H1 (cell line): ENCODE results near the gene ALPK3. TPM values are rescaled to one million over a fixed set of nuclear protein-coding genes. Genes with fewer than 3 reads are reported as not detected.

Source experiments
- CTCF ChIA-PET: fragments of 300-600 bp; sonication (Branson Sonifier 250); formaldehyde crosslinking; loops from one replicate; lab custom pipeline; 2021; ENCODE audit not compliant: partially characterized antibody; lab: Charles Lee
- POLR2A ChIA-PET: fragments of 300-600 bp; sonication (Branson Sonifier 250); formaldehyde crosslinking; loops from one replicate; lab custom pipeline; 2021; ENCODE audit warnings: inconsistent platforms; ENCODE audit not compliant: partially characterized antibody; lab: Charles Lee
- DNase-seq, 2 experiments: peaks; one replicate each; pipeline versions ENCODE4 v3.0.0 to v3.0.0-alpha.2; 2010 to 2022; ENCODE audit warnings: low spot score in 2 of 2, low read depth in 1 of 2, mixed read lengths in 1 of 2
- FAIRE-seq: peaks from 2 replicates; lab custom pipeline; 2011; peaks lifted over from hg19 to GRCh38; lab: Jason Lieb, UNC
- H2AFZ ChIP-seq: 2 replicates; pipeline ENCODE4 v1.8.1; 2012; ENCODE audit warnings: low read length, inconsistent platforms
- H2AK5ac ChIP-seq: 2 replicates; pipeline ENCODE4 v1.6.1; 2013; ENCODE audit warnings: low read depth, low read length
- H2BK120ac ChIP-seq: replicated peaks from 2 replicates; pipeline ENCODE3; 2013; ENCODE audit warnings: low read depth, low read length, inconsistent platforms
- H2BK12ac ChIP-seq: 2 replicates; pipeline ENCODE4 v1.6.1; 2013; ENCODE audit warnings: low read depth, low read length
- H2BK15ac ChIP-seq: 2 replicates; pipeline ENCODE4 v1.6.1; 2013; ENCODE audit warnings: low read length
- H2BK20ac ChIP-seq: 2 replicates; pipeline ENCODE4 v1.6.1; 2013; ENCODE audit warnings: low read length
- H2BK5ac ChIP-seq: 2 replicates; pipeline ENCODE4 v1.6.1; 2013; ENCODE audit warnings: low read depth, low read length
- H3K14ac ChIP-seq: 2 replicates; pipeline ENCODE4 v1.6.1; 2013; ENCODE audit warnings: inconsistent platforms; ENCODE audit not compliant: insufficient read length
- H3K18ac ChIP-seq: 2 replicates; pipeline ENCODE4 v1.6.1; 2013; ENCODE audit warnings: low read length; ENCODE audit errors: extremely low read depth
- H3K23ac ChIP-seq: 2 replicates; pipeline ENCODE4 v1.6.1; 2013; ENCODE audit warnings: inconsistent platforms; ENCODE audit not compliant: insufficient read length
- H3K23me2 ChIP-seq: 2 replicates; pipeline ENCODE4 v1.6.1; 2013; ENCODE audit warnings: low read depth, low read length
- H3K27ac ChIP-seq: 2 replicates; pipeline ENCODE4 v1.6.1; 2011; ENCODE audit warnings: low read depth, low read length, inconsistent platforms
- H3K27me3 ChIP-seq, 4 experiments: replicated peaks in 1 of 4; 1 replicate in 1 of 4; 2 replicates in 3 of 4; pipeline versions ENCODE4 v1.6.1 to v1.8.1; 2011 to 2013; ENCODE audit warnings: low read length in 3 of 4, mild to moderate bottlenecking in 3 of 4, inconsistent platforms in 2 of 4, mixed read lengths in 2 of 4, moderate library complexity in 1 of 4; ENCODE audit not compliant: control insufficient read depth in 3 of 4, insufficient read depth in 3 of 4; ENCODE audit errors: extremely low read depth in 1 of 4
- H3K36me3 ChIP-seq, 4 experiments: 2 replicates each; pipeline versions ENCODE4 v1.6.1 to v1.8.1; 2011 to 2013; ENCODE audit warnings: mild to moderate bottlenecking in 4 of 4, low read length in 3 of 4, moderate library complexity in 2 of 4, control low read depth in 1 of 4, inconsistent platforms in 1 of 4; ENCODE audit not compliant: insufficient read depth in 4 of 4, control insufficient read depth in 2 of 4
- H3K4ac ChIP-seq: replicated peaks from 2 replicates; pipeline ENCODE3; 2013; ENCODE audit warnings: low read length, low read depth, mixed read lengths, inconsistent platforms; ENCODE audit not compliant: insufficient read length
- H3K4me1 ChIP-seq, 4 experiments: replicated peaks in 1 of 4; 1 replicate in 1 of 4; 2 replicates in 3 of 4; pipeline versions ENCODE4 v1.6.1 to v1.8.1; 2011 to 2013; ENCODE audit warnings: low read length in 3 of 4, inconsistent platforms in 2 of 4, mixed read lengths in 1 of 4; ENCODE audit not compliant: insufficient read depth in 4 of 4, control insufficient read depth in 3 of 4
- H3K4me2 ChIP-seq, 2 experiments: 2 replicates each; pipeline versions ENCODE4 v1.6.1 to v1.8.1; 2011 to 2013; ENCODE audit warnings: low read depth in 2 of 2, low read length in 2 of 2, control low read depth in 1 of 2, inconsistent platforms in 1 of 2, mild to moderate bottlenecking in 1 of 2; ENCODE audit not compliant: insufficient read depth in 1 of 2
- H3K4me3 ChIP-seq, 4 experiments: fragments of 200-600, 300-600 bp in 1 of 4; sonication (generic), shearing (Covaris generic), sonication (Bioruptor Twin) in 1 of 4; 2 replicates each; pipeline versions ENCODE4 v1.5.1 to v1.8.1; 2011 to 2016; ENCODE audit warnings: low read length in 4 of 4, low read depth in 3 of 4, control low read depth in 2 of 4, inconsistent platforms in 2 of 4, mild to moderate bottlenecking in 2 of 4, mixed read lengths in 1 of 4, moderate library complexity in 1 of 4; ENCODE audit not compliant: insufficient read depth in 2 of 4; ENCODE audit errors: extremely low read depth in 1 of 4
- H3K56ac ChIP-seq: replicated peaks from 2 replicates; pipeline ENCODE3; 2013; ENCODE audit warnings: low read depth, mild to moderate bottlenecking, mixed read lengths, low read length, inconsistent platforms; ENCODE audit not compliant: insufficient read length
- H3K79me1 ChIP-seq: 2 replicates; pipeline ENCODE4 v1.6.1; 2013; ENCODE audit warnings: low read depth, low read length, control low read depth
- H3K79me2 ChIP-seq, 2 experiments: 2 replicates each; pipeline versions ENCODE4 v1.6.1 to v1.8.1; 2012 to 2013; ENCODE audit warnings: low read length in 2 of 2, mild to moderate bottlenecking in 2 of 2, inconsistent platforms in 1 of 2; ENCODE audit not compliant: insufficient read depth in 2 of 2, control insufficient read depth in 1 of 2
- H3K9ac ChIP-seq, 4 experiments: replicated peaks in 1 of 4; 1 replicate in 1 of 4; 2 replicates in 3 of 4; pipeline versions ENCODE4 v1.6.1 to v1.8.1; 2011 to 2013; ENCODE audit warnings: low read depth in 3 of 4, low read length in 3 of 4, control low read depth in 2 of 4, mild to moderate bottlenecking in 2 of 4, moderate library complexity in 2 of 4, inconsistent platforms in 1 of 4; ENCODE audit errors: extremely low read depth in 1 of 4
- H3K9me3 ChIP-seq, 2 experiments: 2 replicates each; pipeline versions ENCODE4 v1.6.1 to v1.8.1; 2012 to 2013; ENCODE audit warnings: mild to moderate bottlenecking in 2 of 2, moderate library complexity in 2 of 2, control low read depth in 1 of 2, inconsistent platforms in 1 of 2, low read depth in 1 of 2, low read length in 1 of 2, mixed read lengths in 1 of 2; ENCODE audit not compliant: insufficient read depth in 2 of 2
- H4K20me1 ChIP-seq, 2 experiments: replicated peaks in 1 of 2; 2 replicates each; pipeline versions ENCODE3 to v1.8.1; 2011 to 2013; ENCODE audit warnings: inconsistent platforms in 2 of 2, low read length in 2 of 2, mild to moderate bottlenecking in 1 of 2; ENCODE audit not compliant: insufficient read depth in 2 of 2, control insufficient read depth in 1 of 2
- H4K5ac ChIP-seq: 2 replicates; pipeline ENCODE4 v1.6.1; 2013; ENCODE audit warnings: low read length, low read depth, mixed read lengths, inconsistent platforms; ENCODE audit not compliant: insufficient read length
- H4K8ac ChIP-seq: 2 replicates; pipeline ENCODE4 v1.8.0; 2013; ENCODE audit warnings: mild to moderate bottlenecking, moderate library complexity, low read length, inconsistent platforms; ENCODE audit not compliant: insufficient read depth; ENCODE audit errors: extremely low read depth
- H4K91ac ChIP-seq: replicated peaks from 2 replicates; pipeline ENCODE3; 2013; ENCODE audit warnings: low read length, mixed read lengths, inconsistent platforms; ENCODE audit not compliant: insufficient read length
- BRCA1 ChIP-seq: IDR thresholded peaks from 2 replicates; pipeline ENCODE4 v1.6.1; 2012; ENCODE audit warnings: low read depth, low read length, improper control_type of control experiment
- CTBP2 ChIP-seq: IDR thresholded peaks from 2 replicates; pipeline ENCODE4 v1.7.0; 2011; ENCODE audit warnings: borderline replicate concordance, mild to moderate bottlenecking, moderate library complexity, mixed read lengths, low read length; ENCODE audit not compliant: insufficient read depth, insufficient read length
- EGR1 ChIP-seq: IDR thresholded peaks from 2 replicates; pipeline ENCODE4 v1.6.1; 2011; ENCODE audit warnings: low read depth, low read length, borderline replicate concordance
- FOSL1 ChIP-seq: IDR thresholded peaks from 2 replicates; pipeline ENCODE4 v1.6.1; 2011; ENCODE audit warnings: mild to moderate bottlenecking, low read depth, low read length, moderate library complexity; ENCODE audit not compliant: insufficient read depth
- HDAC2 ChIP-seq, 2 experiments: fragments of 300-600 bp in 1 of 2; sonication (generic) in 1 of 2; IDR thresholded peaks; 2 replicates each; pipeline ENCODE4 v1.6.1; 2011 to 2012; ENCODE audit warnings: low read depth in 2 of 2, low read length in 2 of 2, mild to moderate bottlenecking in 2 of 2, moderate library complexity in 2 of 2, borderline replicate concordance in 1 of 2, inconsistent platforms in 1 of 2
- JUN ChIP-seq: IDR thresholded peaks from 2 replicates; pipeline ENCODE4 v1.6.1; 2011; ENCODE audit warnings: low read depth, mild to moderate bottlenecking, improper control_type of control experiment, low read length
- RFX5 ChIP-seq: IDR thresholded peaks from 2 replicates; pipeline ENCODE4 v1.6.1; 2011; ENCODE audit warnings: low read depth, low read length, improper control_type of control experiment, borderline replicate concordance
- RXRA ChIP-seq: IDR thresholded peaks from 2 replicates; pipeline ENCODE4 v1.6.1; 2011; ENCODE audit warnings: low read depth, mild to moderate bottlenecking, low read length, moderate library complexity; ENCODE audit not compliant: insufficient read depth
- SP2 ChIP-seq: IDR thresholded peaks from 2 replicates; pipeline ENCODE4 v1.6.1; 2012; ENCODE audit warnings: mild to moderate bottlenecking, low read length, inconsistent platforms
- SRF ChIP-seq: IDR thresholded peaks from 2 replicates; pipeline ENCODE4 v1.6.1; 2011; ENCODE audit warnings: mild to moderate bottlenecking, low read depth, low read length, moderate library complexity
- TAF7 ChIP-seq: optimal IDR thresholded peaks from 2 replicates; pipeline ENCODE3; 2011; ENCODE audit warnings: low read depth, mild to moderate bottlenecking, inconsistent platforms, low read length, moderate library complexity, borderline replicate concordance
- TBP ChIP-seq: IDR thresholded peaks from 2 replicates; pipeline ENCODE4 v1.6.1; 2011; ENCODE audit warnings: low read depth, low read length, improper control_type of control experiment
- TCF12 ChIP-seq: IDR thresholded peaks from 2 replicates; pipeline ENCODE4 v1.6.1; 2011; ENCODE audit warnings: low read depth, mild to moderate bottlenecking, low read length
- WGBS, 2 experiments: shearing (Covaris generic) in 1 of 2; methylation state at CpG; one replicate each; pipeline versions ENCODE4 v1.1.6 to v1.1.7; 2013 to 2015; ENCODE audit warnings: low lambda C conversion rate in 2 of 2, mixed read lengths in 2 of 2, inconsistent platforms in 1 of 2, low coverage in 1 of 2, missing lambda C conversion rate in 1 of 2; ENCODE audit not compliant: insufficient replicate concordance in 2 of 2, insufficient coverage in 1 of 2, insufficient read length in 1 of 2; ENCODE audit errors: extremely low coverage in 1 of 2, missing lambda C conversion rate in 1 of 2; 5-methylcytosine and 5-hydroxymethylcytosine counted together
- polyA plus RNA-seq, 7 experiments: library from polyadenylated mRNA; depleted of rRNA in 3 of 7; stranded (reverse) in 5 of 7; unstranded in 2 of 7; fragments of >200 nt in 5 of 7; fragments of 200-250 nt in 2 of 7; gene quantifications; 1 replicate in 5 of 7; 2 replicates in 1 of 7; 4 replicates in 1 of 7; pipeline versions ENCODE4 v1.2.1 to v1.2.3, GENCODE V29; 2011 to 2013; ENCODE audit warnings: missing spikeins in 2 of 7, mixed read lengths in 2 of 7
- total RNA-seq: library from RNA; stranded (reverse); fragmentation: NEBNext Ultra II Directional; extraction: Animal tissue kit (Norgen Biotek cat#: 25700); gene quantifications from 2 replicates; pipeline ENCODE4 v1.2.1, GENCODE V29; 2021

ALPK3 gene
- total and polyA plus RNA-seq, 2 of the 8 experiments (the other 6 are each of a cell fraction or from before 2014, with no cell fraction given), result 4.4 to 19.2 TPM

DNA sequence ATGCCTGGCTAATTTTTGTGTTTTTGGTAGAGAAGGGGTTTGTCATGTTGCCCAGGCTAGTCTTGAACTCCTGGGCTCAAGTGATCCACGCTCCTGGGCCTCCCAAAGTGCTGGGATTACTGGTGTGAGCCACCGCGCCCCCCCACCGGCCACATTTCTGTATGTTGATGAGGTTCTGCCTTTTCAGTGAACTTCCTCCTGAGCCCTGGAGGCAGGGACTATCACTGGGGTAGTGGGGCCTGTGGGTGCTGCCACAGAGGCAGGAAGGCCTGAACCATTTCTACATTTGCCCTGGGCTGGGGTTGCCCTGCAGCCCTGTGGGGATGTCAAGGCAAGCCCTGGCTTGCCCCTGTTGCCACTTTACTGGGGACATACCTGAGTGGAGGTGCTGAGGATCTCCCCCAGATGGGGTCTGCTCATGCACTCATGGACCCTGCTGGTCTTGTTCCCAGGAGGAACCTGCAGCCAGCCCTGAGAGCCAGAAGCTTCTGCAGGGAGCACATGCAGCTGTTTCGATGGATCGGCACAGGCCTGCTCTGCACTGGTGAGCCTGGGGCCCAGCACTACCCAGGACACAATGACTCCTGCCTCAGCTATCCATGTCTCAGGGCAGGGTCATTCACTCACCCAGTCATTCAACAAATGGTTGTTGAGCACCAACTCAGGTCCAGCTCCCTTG lies 73.0 kb downstream of the ALPK3 start:
- peak overlapping the region; percentile 84; the same call in 1 of the 2 replicates for H4K8ac ChIP-seq
- no peaks in the 10 kb centered on the region for H4K20me1 ChIP-seq
- H3K27ac ChIP-seq, result no peak overlapping the region
- no peak overlapping the region for H4K5ac ChIP-seq
- ChIA-PET POLR2A (no interaction called here), CTCF (interaction anchor here (0.8 to 2.0 kb wide), 4 partner anchors 13 to 116 kb away, joined by 3 to 9 read pairs (median 3); no protein-coding TSS in a partner anchor)
- WGBS, 2 experiments, result 90% methylated on average over 6 of the region's 6 CpGs; no CpG with 5 or more reads in 1 of the 2 experiments
- H3K4ac ChIP-seq, result peak overlapping the region; percentile 49
- no peak overlapping the region for H2BK20ac ChIP-seq
- H3K27me3 ChIP-seq, result 0 out of 7 replicates have a peak, but pooled peaks cover 0 to 3% (median 0%) of the 10 kb centered on the region in 4 experiments
- H3K56ac ChIP-seq, result no peak overlapping the region
- H2BK5ac ChIP-seq, result peak overlapping the region; percentile 55; the same call in 1 of the 2 replicates
- no peaks in the 10 kb centered on the region for H3K79me1 ChIP-seq
- H2BK12ac ChIP-seq, result 0 out of 2 replicates have a peak overlapping the region, but pooled peaks have one; percentile 39
- H2AFZ ChIP-seq, result no peak overlapping the region
- H3K14ac ChIP-seq, result no peak overlapping the region
- peak overlapping the region; percentile 15 for H4K91ac ChIP-seq
- no peaks in the 10 kb centered on the region for H3K36me3 ChIP-seq
- H2BK15ac ChIP-seq, result peak overlapping the region; percentile 40; the same call in 1 of the 2 replicates
- FAIRE-seq, result no peak
- no peak overlapping the region for H2AK5ac ChIP-seq
- H3K23ac ChIP-seq, result no peak overlapping the region
- H3K4me3 ChIP-seq, result no peak overlapping the region
- no peak overlapping the region for H3K18ac ChIP-seq
- H3K9me3 ChIP-seq, result no peaks in the 10 kb centered on the region
- no peak for DNase-seq
- peaks cover 0 to 8% (median 1%) of the 10 kb centered on the region in 4 experiments; a peak in 4 of 7 replicates for H3K4me1 ChIP-seq
- no peak overlapping the region for H2BK120ac ChIP-seq
- H3K9ac ChIP-seq, result no peak overlapping the region
- H3K4me2 ChIP-seq, result no peak overlapping the region
- no peaks in the 10 kb centered on the region for H3K79me2 ChIP-seq
- H3K23me2 ChIP-seq, result no peaks in the 10 kb centered on the region
- TF ChIP-seq HDAC2 (IDR thresholded peaks at IDR 0.05; ENCODE audit: borderline replicate concordance in 1 of 2, low read depth in 2 of 2, low read length in 2 of 2), result no peak
- no peak for TF ChIP-seq TBP
- no peak for TF ChIP-seq TCF12
- no peak for TF ChIP-seq CTBP2
- no peak for TF ChIP-seq SRF
- TF ChIP-seq BRCA1, result no peak
- no peak for TF ChIP-seq TAF7
- TF ChIP-seq EGR1, result no peak
- TF ChIP-seq RFX5, result no peak
- TF ChIP-seq SP2, result no peak
- TF ChIP-seq RXRA, result no peak
- TF ChIP-seq JUN, result no peak
- TF ChIP-seq FOSL1, result no peak
